KMS-11 (cell line): Measurements from ENCODE around the gene RAD51D.

Source experiments
- H2AFZ ChIP-seq: fragments of 200-600 bp; sonication (generic); 2 replicates; pipeline ENCODE4 v1.6.1; 2016; ENCODE audit warnings: antibody characterized with exemption, mixed run types, low read depth
- H3K27ac ChIP-seq: fragments of 200-600 bp; sonication (generic); 2 replicates; pipeline ENCODE4 v1.6.1; 2016; ENCODE audit warnings: mild to moderate bottlenecking, mixed run types
- H3K27me3 ChIP-seq: fragments of 200-600 bp; sonication (generic); 2 replicates; pipeline ENCODE4 v1.6.1; 2017; ENCODE audit warnings: mild to moderate bottlenecking, low read depth, mixed run types, moderate library complexity; ENCODE audit not compliant: insufficient read depth
- H3K36me3 ChIP-seq: fragments of 200-600 bp; sonication (generic); 2 replicates; pipeline ENCODE4 v1.6.1; 2017; ENCODE audit warnings: mild to moderate bottlenecking, mixed run types; ENCODE audit not compliant: insufficient read depth
- H3K4me1 ChIP-seq: fragments of 200-600 bp; sonication (generic); 2 replicates; pipeline ENCODE4 v1.6.1; 2016; ENCODE audit warnings: mild to moderate bottlenecking, low read depth, mixed run types; ENCODE audit not compliant: poor library complexity, severe bottlenecking
- H3K4me2 ChIP-seq: fragments of 200-600 bp; sonication (generic); 2 replicates; pipeline ENCODE4 v1.7.0; 2016; ENCODE audit warnings: mild to moderate bottlenecking, mixed run types
- H3K4me3 ChIP-seq: fragments of 200-600 bp; sonication (generic); IDR thresholded peaks from 2 replicates; pipeline ENCODE4 v1.6.1; 2017; ENCODE audit warnings: low read depth, low read length, mixed read lengths; ENCODE audit not compliant: insufficient read depth
- H3K79me2 ChIP-seq: fragments of 200-600 bp; sonication (generic); 2 replicates; pipeline ENCODE4 v1.6.1; 2016; ENCODE audit warnings: low read depth, mixed run types; ENCODE audit not compliant: insufficient read depth
- H3K9ac ChIP-seq: fragments of 200-600 bp; sonication (generic); 2 replicates; pipeline ENCODE4 v1.6.1; 2016; ENCODE audit warnings: mild to moderate bottlenecking, mixed run types
- H4K20me1 ChIP-seq: fragments of 200-600 bp; sonication (generic); 2 replicates; pipeline ENCODE4 v1.6.1; 2016; ENCODE audit warnings: mild to moderate bottlenecking, mixed run types; ENCODE audit not compliant: insufficient read depth
- CTCF ChIP-seq: fragments of 200-600 bp; sonication (generic); conservative IDR thresholded peaks from 2 replicates; pipeline ENCODE4 v1.6.1; 2017; ENCODE audit warnings: low read depth, mild to moderate bottlenecking, antibody characterized with exemption, low read length, moderate library complexity, mixed read lengths

The RAD51D gene

DNA sequence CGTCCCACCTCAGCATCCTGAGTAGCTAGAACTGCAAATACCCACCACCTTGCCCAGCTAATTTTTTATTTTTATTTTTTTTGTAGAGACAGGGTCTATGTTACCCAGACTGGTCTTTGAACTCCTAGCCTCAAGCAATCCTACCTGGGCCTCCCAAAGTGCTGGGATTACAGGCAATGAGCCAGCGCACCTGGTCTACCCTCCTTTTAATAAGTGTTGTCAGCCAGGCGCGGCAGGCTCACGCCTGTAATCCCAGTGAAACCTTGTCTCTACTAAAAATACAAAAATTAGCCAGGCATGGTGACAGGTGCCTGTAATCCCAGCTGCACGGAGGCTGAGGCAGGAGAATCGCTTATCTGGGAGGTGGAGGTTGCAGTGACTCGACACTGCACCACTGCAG is 75.5 kb downstream of the RAD51D start:
- Histone ChIP-seq H2AFZ (no peak overlapping the region), H3K4me2 (no peak overlapping the region), H3K9ac (no peak overlapping the region), H3K36me3 (no peaks in the 10 kb centered on the region), H4K20me1 (no peaks in the 10 kb centered on the region), H3K4me1 (peaks cover 51% of the 10 kb centered on the region), H3K27me3 (no peaks in the 10 kb centered on the region), H3K27ac (no peak overlapping the region), H3K4me3 (no peak overlapping the region), H3K79me2 (no peaks in the 10 kb centered on the region)
- TF ChIP-seq CTCF: no peak
